GM12878 (cell line): ENCODE results near the gene CFAP299. TPM values are rescaled to one million over a fixed set of nuclear protein-coding genes. Genes with fewer than 3 reads are reported as not detected.

Source experiments
- ATAC-seq: fragments of 200-7000 bp; cut with Tn5 transposase; 3 replicates; pipeline ENCODE4 v1.9.1; 2020; ENCODE audit warnings: mild to moderate bottlenecking, moderate library complexity
- BruUV-seq: library from RNA; stranded (reverse); fragments of 400-500 nt; replicated peaks from 2 replicates; lab custom pipeline; 2021; lab: Mats Ljungman, UMichigan
- CTCF ChIA-PET: fragments of 300-600 bp; sonication (Branson Sonifier 250); formaldehyde crosslinking; extraction: SDS; loops from one replicate; lab custom pipeline; 2021; ENCODE audit warnings: inconsistent platforms; lab: Yijun Ruan, JAX
- POLR2A ChIA-PET: fragments of 350-600 bp; formaldehyde crosslinking; extraction: SDS; loops from one replicate; lab custom pipeline; 2021; ENCODE audit warnings: inconsistent platforms; lab: Charles Lee
- RAD21 ChIA-PET: fragments of 300-600 bp; sonication (Branson Sonifier 250); formaldehyde crosslinking; loops from one replicate; lab custom pipeline; 2023; ENCODE audit warnings: antibody characterized with exemption; ENCODE audit not compliant: unreplicated experiment; lab: Charles Lee
- SMC1A ChIA-PET: fragments of 300-600 bp; sonication (Branson Sonifier 250); formaldehyde crosslinking; loops from one replicate; lab custom pipeline; 2023; ENCODE audit not compliant: unreplicated experiment, uncharacterized antibody; lab: Charles Lee
- DNase-seq: peaks from one replicate; pipeline ENCODE4 v3.0.0-alpha.2; 2011; ENCODE audit warnings: low read depth, low spot score
- FAIRE-seq: peaks from 3 replicates; lab custom pipeline; 2011; peaks lifted over from hg19 to GRCh38; lab: Jason Lieb, UNC
- H2AFZ ChIP-seq: 2 replicates; pipeline ENCODE4 v1.6.0; 2011; ENCODE audit warnings: low read depth, low read length, control low read depth; ENCODE audit not compliant: control insufficient read depth
- H3K27ac ChIP-seq: 2 replicates; pipeline ENCODE4 v1.5.1; 2011; ENCODE audit warnings: control low read depth; ENCODE audit not compliant: control insufficient read depth, insufficient read depth
- H3K27me3 ChIP-seq, 2 experiments: replicated peaks in 1 of 2; 2 replicates each; pipeline versions ENCODE4 v1.6.0 to v1.6.1; 2011; ENCODE audit warnings: low read length in 1 of 2; ENCODE audit not compliant: control insufficient read depth in 2 of 2, insufficient read depth in 2 of 2
- H3K36me3 ChIP-seq, 2 experiments: 2 replicates each; pipeline ENCODE4 v1.5.1; 2011; ENCODE audit warnings: low read length in 1 of 2; ENCODE audit not compliant: control insufficient read depth in 2 of 2, insufficient read depth in 2 of 2
- H3K4me1 ChIP-seq: 2 replicates; pipeline ENCODE4 v1.6.1; 2011; ENCODE audit warnings: mild to moderate bottlenecking, low read length, moderate library complexity, mixed read lengths; ENCODE audit not compliant: control insufficient read depth, insufficient read depth
- H3K4me2 ChIP-seq: 2 replicates; pipeline ENCODE4 v1.6.0; 2011; ENCODE audit warnings: control low read depth; ENCODE audit not compliant: control insufficient read depth, insufficient read depth
- H3K4me3 ChIP-seq: fragments of 200-600 bp; sonication (generic); 2 replicates; pipeline ENCODE4 v1.5.1; 2016
- H3K79me2 ChIP-seq: 2 replicates; pipeline ENCODE4 v1.6.0; 2011; ENCODE audit warnings: low read length; ENCODE audit not compliant: control insufficient read depth, insufficient read depth
- H3K9ac ChIP-seq: 2 replicates; pipeline ENCODE4 v1.8.0; 2011; ENCODE audit warnings: low read length, control low read depth, mixed read lengths; ENCODE audit not compliant: control insufficient read depth, insufficient read depth
- H3K9me3 ChIP-seq: replicated peaks from 3 replicates; pipeline ENCODE4 v1.5.1; 2011; ENCODE audit warnings: mild to moderate bottlenecking, low read length; ENCODE audit not compliant: control insufficient read depth, insufficient read depth
- H4K20me1 ChIP-seq: 2 replicates; pipeline ENCODE4 v1.6.0; 2011; ENCODE audit not compliant: control insufficient read depth, insufficient read depth
- BRCA1 ChIP-seq: IDR thresholded peaks from 2 replicates; pipeline ENCODE4 v1.6.1; 2011; ENCODE audit warnings: low read depth, low read length, improper control_type of control experiment
- CBX5 ChIP-seq: sonication (generic); IDR thresholded peaks from 2 replicates; pipeline ENCODE4 v1.6.1; 2016; ENCODE audit warnings: low read depth, moderate library complexity, mild to moderate bottlenecking, inconsistent platforms
- CTCF ChIP-seq, 3 experiments: IDR thresholded peaks in 2 of 3; conservative IDR thresholded peaks in 1 of 3; 2 replicates each; pipeline ENCODE4 v1.5.1; 2011; ENCODE audit warnings: low read depth in 3 of 3, low read length in 3 of 3, mild to moderate bottlenecking in 3 of 3, control low read depth in 2 of 3, moderate library complexity in 2 of 3, inconsistent platforms in 1 of 3, mixed read lengths in 1 of 3; ENCODE audit not compliant: control insufficient read depth in 2 of 3, insufficient read depth in 1 of 3; ENCODE audit errors: extremely low read depth in 1 of 3
- GABPA ChIP-seq: IDR thresholded peaks from 2 replicates; pipeline ENCODE4 v1.6.1; 2014; ENCODE audit warnings: antibody characterized with exemption, low read depth, mild to moderate bottlenecking, inconsistent platforms
- MYC ChIP-seq: IDR thresholded peaks from 2 replicates; pipeline ENCODE4 v1.6.1; 2011; ENCODE audit warnings: mild to moderate bottlenecking, low read length, moderate library complexity, inconsistent platforms; ENCODE audit not compliant: insufficient read depth, insufficient replicate concordance, insufficient read length, severe bottlenecking
- PML ChIP-seq: IDR thresholded peaks from 2 replicates; pipeline ENCODE4 v1.6.1; 2012; ENCODE audit warnings: low read length, inconsistent platforms
- SIN3A ChIP-seq: IDR thresholded peaks from 2 replicates; pipeline ENCODE4 v1.6.1; 2012; ENCODE audit warnings: low read depth, low read length, improper control_type of control experiment
- SMC3 ChIP-seq: IDR thresholded peaks from 2 replicates; pipeline ENCODE4 v1.6.1; 2011; ENCODE audit warnings: low read length, improper control_type of control experiment, borderline replicate concordance
- SREBF1 ChIP-seq: IDR thresholded peaks from 2 replicates; pipeline ENCODE4 v1.6.1; 2012; ENCODE audit warnings: mild to moderate bottlenecking, low read length
- WGBS: methylation state at CpG from one replicate; pipeline ENCODE4 v1.1.6; 2016; ENCODE audit warnings: low lambda C conversion rate; ENCODE audit not compliant: insufficient replicate concordance, insufficient coverage; ENCODE audit errors: missing lambda C conversion rate; 5-methylcytosine and 5-hydroxymethylcytosine counted together
- in situ Hi-C: fragments of 300-500 bp; cut with MboI; formaldehyde crosslinking; loops from 9 replicates; pipeline ENCODE4 v1.14.3; 2018; ENCODE audit warnings: mixed read lengths
- intact Hi-C: fragments of 100-400 bp; cut with micrococcal nuclease; formaldehyde crosslinking; loops from one replicate; pipeline ENCODE4 v1.14.2; 2022; ENCODE audit not compliant: unreplicated experiment
- polyA plus RNA-seq, 11 experiments: library from polyadenylated mRNA; depleted of rRNA in 4 of 11; unstranded in 6 of 11; stranded (reverse) in 5 of 11; fragments of >200 nt; fragmentation: Nextera tagmentation in 4 of 11; fragmentation: Illumina TruSeq in 1 of 11; extraction: Ambion mirVana in 4 of 11; extraction: Trizol in 1 of 11; gene quantifications; 1 replicate in 1 of 11; 2 replicates in 10 of 11; pipeline versions ENCODE4 v1.2.1 to v1.2.3, GENCODE V29; 2011 to 2016; ENCODE audit warnings: inconsistent platforms in 2 of 11, missing spikeins in 2 of 11, low read depth in 1 of 11
- total RNA-seq, 4 experiments: library from RNA; depleted of rRNA in 3 of 4; stranded (reverse); fragments of >200 nt in 3 of 4; fragmentation: Illumina TruSeq in 1 of 4; extraction: Trizol in 1 of 4; gene quantifications; 2 replicates each; pipeline versions ENCODE4 v1.2.1 to v1.2.3, GENCODE V29; 2013 to 2021
- TF ChIP-seq, protein P1 (sequence below): fragments of 450-650 bp; IDR thresholded peaks from 2 replicates; pipeline ENCODE4 v1.6.1; 2018; ENCODE audit warnings: mild to moderate bottlenecking, low read depth, moderate library complexity; ENCODE audit not compliant: partially characterized antibody
- TF ChIP-seq, protein P2 (sequence below): fragments of 450-650 bp; formaldehyde crosslinking; IDR thresholded peaks from 2 replicates; pipeline ENCODE4 v1.5.0; 2022; ENCODE audit warnings: mild to moderate bottlenecking, missing genetic modification characterization

Gene CFAP299
- total and polyA plus RNA-seq, 10 of the 15 experiments (the other 5 are each of a cell fraction or from before 2014, with no cell fraction given), result 0.06 to 0.34 TPM; not detected in 8

DNA sequence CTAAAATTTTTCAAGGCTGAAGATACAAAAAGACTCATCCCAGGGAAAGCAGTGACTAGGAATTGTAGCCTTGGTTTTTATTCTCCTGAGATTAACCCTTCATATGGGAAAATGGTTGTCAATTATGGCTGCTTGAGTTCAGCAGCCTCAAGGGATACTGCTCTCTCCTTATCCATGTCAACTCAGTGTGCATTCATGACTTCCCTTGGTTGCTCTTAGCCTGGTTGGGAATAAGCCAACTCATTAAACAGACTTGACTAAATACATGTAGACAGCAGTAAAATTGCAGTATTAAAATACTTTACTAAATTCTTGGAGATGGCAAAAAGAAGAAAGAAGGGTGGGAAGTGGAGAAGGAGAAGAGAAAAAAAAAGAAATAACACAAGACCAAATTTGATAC, 650.5 kb downstream of the CFAP299 start (continued):
- TF ChIP-seq, protein P1, sequence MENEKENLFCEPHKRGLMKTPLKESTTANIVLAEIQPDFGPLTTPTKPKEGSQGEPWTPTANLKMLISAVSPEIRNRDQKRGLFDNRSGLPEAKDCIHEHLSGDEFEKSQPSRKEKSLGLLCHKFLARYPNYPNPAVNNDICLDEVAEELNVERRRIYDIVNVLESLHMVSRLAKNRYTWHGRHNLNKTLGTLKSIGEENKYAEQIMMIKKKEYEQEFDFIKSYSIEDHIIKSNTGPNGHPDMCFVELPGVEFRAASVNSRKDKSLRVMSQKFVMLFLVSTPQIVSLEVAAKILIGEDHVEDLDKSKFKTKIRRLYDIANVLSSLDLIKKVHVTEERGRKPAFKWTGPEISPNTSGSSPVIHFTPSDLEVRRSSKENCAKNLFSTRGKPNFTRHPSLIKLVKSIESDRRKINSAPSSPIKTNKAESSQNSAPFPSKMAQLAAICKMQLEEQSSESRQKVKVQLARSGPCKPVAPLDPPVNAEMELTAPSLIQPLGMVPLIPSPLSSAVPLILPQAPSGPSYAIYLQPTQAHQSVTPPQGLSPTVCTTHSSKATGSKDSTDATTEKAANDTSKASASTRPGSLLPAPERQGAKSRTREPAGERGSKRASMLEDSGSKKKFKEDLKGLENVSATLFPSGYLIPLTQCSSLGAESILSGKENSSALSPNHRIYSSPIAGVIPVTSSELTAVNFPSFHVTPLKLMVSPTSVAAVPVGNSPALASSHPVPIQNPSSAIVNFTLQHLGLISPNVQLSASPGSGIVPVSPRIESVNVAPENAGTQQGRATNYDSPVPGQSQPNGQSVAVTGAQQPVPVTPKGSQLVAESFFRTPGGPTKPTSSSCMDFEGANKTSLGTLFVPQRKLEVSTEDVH, result no peak
- no peak for TF ChIP-seq PML
- no peak for TF ChIP-seq GABPA
- TF ChIP-seq SREBF1, result no peak
- TF ChIP-seq, all 136 proteins: peak for 0

- DNase-seq (peak; percentile 26), FAIRE-seq (peak; percentile 65), ATAC-seq (peak; percentile 85)
- Histone ChIP-seq H3K27ac (no peak overlapping the region), H3K9ac (no peak overlapping the region), H2AFZ (no peak overlapping the region), H3K4me1 (no peaks in the 10 kb centered on the region), H3K9me3 (no peaks in the 10 kb centered on the region; the same call in 2 of the 3 replicates), H3K4me2 (no peak overlapping the region), H3K27me3 (no peaks in the 10 kb centered on the region), H4K20me1 (no peaks in the 10 kb centered on the region), H3K4me3 (no peak overlapping the region), H3K79me2 (no peaks in the 10 kb centered on the region), H3K36me3 (no peaks in the 10 kb centered on the region)
- CTCF ChIA-PET, result interaction anchor here (0.7 to 3.7 kb wide), 49 partner anchors 8 to 627 kb away, joined by 3 to 44 read pairs (median 4); partner anchors contain the start of gene BMP3
- 0% methylated on average over 2 of the region's 2 CpGs for WGBS
- POLR2A ChIA-PET, result no interaction called here
- intact Hi-C loops (loop anchor here (1.0 to 2.0 kb wide), 4 partner anchors 51 to 628 kb away; no protein-coding TSS in a partner anchor), in situ Hi-C loops (no loop called here)
- SMC1A ChIA-PET, result interaction anchor here (0.6 to 5.1 kb wide), 27 partner anchors 8 to 627 kb away, joined by 3 to 30 read pairs (median 4); partner anchors contain the start of gene BMP3
- RAD21 ChIA-PET, result interaction anchor here (0.7 to 4.5 kb wide), 15 partner anchors 13 to 628 kb away, joined by 3 to 17 read pairs (median 5); no protein-coding TSS in a partner anchor
- no TSS peak for BruUV-seq
- TF ChIP-seq SMC3, result peak; percentile 83; the same call in 1 of the 2 replicates
- TF ChIP-seq BRCA1, result no peak
- TF ChIP-seq SIN3A, result no peak
- no peak for TF ChIP-seq CBX5
- TF ChIP-seq, protein P2, sequence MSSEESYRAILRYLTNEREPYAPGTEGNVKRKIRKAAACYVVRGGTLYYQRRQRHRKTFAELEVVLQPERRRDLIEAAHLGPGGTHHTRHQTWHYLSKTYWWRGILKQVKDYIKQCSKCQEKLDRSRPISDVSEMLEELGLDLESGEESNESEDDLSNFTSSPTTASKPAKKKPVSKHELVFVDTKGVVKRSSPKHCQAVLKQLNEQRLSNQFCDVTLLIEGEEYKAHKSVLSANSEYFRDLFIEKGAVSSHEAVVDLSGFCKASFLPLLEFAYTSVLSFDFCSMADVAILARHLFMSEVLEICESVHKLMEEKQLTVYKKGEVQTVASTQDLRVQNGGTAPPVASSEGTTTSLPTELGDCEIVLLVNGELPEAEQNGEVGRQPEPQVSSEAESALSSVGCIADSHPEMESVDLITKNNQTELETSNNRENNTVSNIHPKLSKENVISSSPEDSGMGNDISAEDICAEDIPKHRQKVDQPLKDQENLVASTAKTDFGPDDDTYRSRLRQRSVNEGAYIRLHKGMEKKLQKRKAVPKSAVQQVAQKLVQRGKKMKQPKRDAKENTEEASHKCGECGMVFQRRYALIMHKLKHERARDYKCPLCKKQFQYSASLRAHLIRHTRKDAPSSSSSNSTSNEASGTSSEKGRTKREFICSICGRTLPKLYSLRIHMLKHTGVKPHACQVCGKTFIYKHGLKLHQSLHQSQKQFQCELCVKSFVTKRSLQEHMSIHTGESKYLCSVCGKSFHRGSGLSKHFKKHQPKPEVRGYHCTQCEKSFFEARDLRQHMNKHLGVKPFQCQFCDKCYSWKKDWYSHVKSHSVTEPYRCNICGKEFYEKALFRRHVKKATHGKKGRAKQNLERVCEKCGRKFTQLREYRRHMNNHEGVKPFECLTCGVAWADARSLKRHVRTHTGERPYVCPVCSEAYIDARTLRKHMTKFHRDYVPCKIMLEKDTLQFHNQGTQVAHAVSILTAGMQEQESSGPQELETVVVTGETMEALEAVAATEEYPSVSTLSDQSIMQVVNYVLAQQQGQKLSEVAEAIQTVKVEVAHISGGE (CRISPR knock-in tag), result no peak
- TF ChIP-seq MYC, result no peak
- peak; percentile 58 to 68 (median 61) for TF ChIP-seq CTCF (IDR thresholded peaks at IDR 0.05 in 2 of 3, conservative IDR thresholded peaks at IDR 0.05 in 1 of 3; ENCODE audit: control insufficient read depth in 2 of 3, extremely low read depth in 1 of 3, insufficient read depth in 1 of 3, low read depth in 3 of 3, low read length in 3 of 3)
Measured at GRCh38 chr4:80989921-80990544, 654.5 kb downstream of the CFAP299 start.
